Activated T-helper 1 cell treated with anti-CD3 and anti-CD28 coated beads, Interleukin-12 subunit alpha, Interleukin-12 subunit beta, Interleukin-2, Interleukin-4 antibody, amounts not matched to agents 30 ng/mL and 10 ng/mL and 1 ng/mL, durations not matched to agents 14 hours and 24 hours and 36 hours (primary cell): ENCODE measurements around the gene MAP3K6. TPM values are rescaled to one million over a fixed set of nuclear protein-coding genes. Genes with fewer than 3 reads are reported as not detected.

Experiments used
- DNase-seq: peaks from one replicate; pipeline ENCODE4 v3.0.0; 2021; ENCODE audit warnings: low spot score
- H3K27ac Mint-ChIP-seq: one replicate; pipeline ENCODE4 v1.8.0; 2021; ENCODE audit warnings: mild to moderate bottlenecking, mixed read lengths
- H3K27me3 Mint-ChIP-seq: one replicate; pipeline ENCODE4 v1.8.0; 2022; ENCODE audit warnings: mild to moderate bottlenecking, moderate library complexity, mixed read lengths; ENCODE audit not compliant: insufficient read depth
- H3K36me3 Mint-ChIP-seq: one replicate; pipeline ENCODE4 v1.8.0; 2021; ENCODE audit warnings: low read depth, mixed read lengths
- H3K4me1 Mint-ChIP-seq: one replicate; pipeline ENCODE4 v1.8.0; 2021; ENCODE audit warnings: low read depth, mixed read lengths
- H3K4me3 Mint-ChIP-seq: one replicate; pipeline ENCODE4 v1.8.0; 2021; ENCODE audit warnings: mild to moderate bottlenecking, moderate library complexity, mixed read lengths
- H3K9me3 Mint-ChIP-seq: one replicate; pipeline ENCODE4 v1.8.0; 2021; ENCODE audit warnings: mixed read lengths
- intact Hi-C: fragments of 100-400 bp; cut with micrococcal nuclease; formaldehyde crosslinking; loops from one replicate; pipeline ENCODE4 v1.15.1; 2024
- total RNA-seq: library from RNA; stranded (reverse); gene quantifications from 2 replicates; pipeline ENCODE4 v1.2.3, GENCODE V29; 2022

Gene MAP3K6
- total RNA-seq, 1 donor from 2014 or later = 11.2 TPM

GRCh38 chr1:27365372-27366112 is 1.2 kb downstream of the MAP3K6 start:
- DNase-seq = peak; percentile 60
- peak overlapping the region; percentile 90 for H3K4me3 Mint-ChIP-seq
- H3K4me1 Mint-ChIP-seq = peaks cover 38% of the 10 kb centered on the region
- H3K36me3 Mint-ChIP-seq = no peaks in the 10 kb centered on the region
- no peaks in the 10 kb centered on the region for H3K27me3 Mint-ChIP-seq
- no peaks in the 10 kb centered on the region for H3K9me3 Mint-ChIP-seq
- intact Hi-C loops = loop anchor here (1.0 to 2.0 kb wide), 6 partner anchors 8 to 444 kb away; partner anchors contain the start of genes CD164L2, GPR3, NUDC and STX12
- peak overlapping the region; percentile 86 for H3K27ac Mint-ChIP-seq

GRCh38 chr1:27364696-27365371 is 1.9 kb downstream of the MAP3K6 start:
- no peak for DNase-seq
- Mint-ChIP-seq H3K4me3 (peak overlapping the region; percentile 90), H3K27ac (peak overlapping the region; percentile 86), H3K36me3 (no peaks in the 10 kb centered on the region), H3K9me3 (no peaks in the 10 kb centered on the region), H3K27me3 (no peaks in the 10 kb centered on the region), H3K4me1 (peaks cover 39% of the 10 kb centered on the region)
- intact Hi-C loops = loop anchor here (1.0 to 2.0 kb wide), 5 partner anchors 8 to 408 kb away; partner anchors contain the start of genes CD164L2, GPR3, STX12 and TMEM222

- no peaks in the 10 kb centered on the region for H3K9me3 Mint-ChIP-seq
- intact Hi-C loops = loop anchor here (2.0 kb wide), 1 partner anchor 409 kb away; the partner anchor contains the start of gene STX12
- H3K27ac Mint-ChIP-seq = peak overlapping the region; percentile 14
- DNase-seq = no peak
- H3K4me1 Mint-ChIP-seq = peaks cover 39% of the 10 kb centered on the region
- no peaks in the 10 kb centered on the region for H3K27me3 Mint-ChIP-seq
- H3K36me3 Mint-ChIP-seq = no peaks in the 10 kb centered on the region
- H3K4me3 Mint-ChIP-seq = peak overlapping the region; percentile 37
These were observed 2.7 kb downstream of the MAP3K6 start for GRCh38 chr1:27363766-27364695.

GRCh38 chr1:27361553-27361952 is 5.2 kb downstream of the MAP3K6 start:
- Mint-ChIP-seq H3K36me3 (no peaks in the 10 kb centered on the region), H3K9me3 (no peaks in the 10 kb centered on the region), H3K4me1 (peaks cover 29% of the 10 kb centered on the region), H3K27ac (no peak overlapping the region), H3K27me3 (no peaks in the 10 kb centered on the region), H3K4me3 (no peak overlapping the region)
- DNase-seq = no peak
- intact Hi-C loops = no loop called here

- H3K9me3 Mint-ChIP-seq = no peaks in the 10 kb centered on the region
- peak overlapping the region; percentile 82 for H3K4me3 Mint-ChIP-seq
- intact Hi-C loops = no loop called here
- H3K4me1 Mint-ChIP-seq = peaks cover 29% of the 10 kb centered on the region
- no peaks in the 10 kb centered on the region for H3K36me3 Mint-ChIP-seq
- no peak for DNase-seq
- H3K27ac Mint-ChIP-seq = no peak overlapping the region
- no peaks in the 10 kb centered on the region for H3K27me3 Mint-ChIP-seq
These were observed 5.7 kb downstream of the MAP3K6 start for GRCh38 chr1:27361044-27361402.

- peak overlapping the region; percentile 82 for H3K4me3 Mint-ChIP-seq
- no peaks in the 10 kb centered on the region for H3K27me3 Mint-ChIP-seq
- intact Hi-C loops = no loop called here
- no peaks in the 10 kb centered on the region for H3K36me3 Mint-ChIP-seq
- H3K27ac Mint-ChIP-seq = peak overlapping the region; percentile 33
- peak; percentile 47 for DNase-seq
- no peaks in the 10 kb centered on the region for H3K9me3 Mint-ChIP-seq
- peaks cover 28% of the 10 kb centered on the region for H3K4me1 Mint-ChIP-seq
These were observed 6.4 kb downstream of the MAP3K6 start for GRCh38 chr1:27360159-27361043.

- DNase-seq = no peak
- H3K4me3 Mint-ChIP-seq = peak overlapping the region; percentile 82
- no peaks in the 10 kb centered on the region for H3K36me3 Mint-ChIP-seq
- H3K4me1 Mint-ChIP-seq = peaks cover 23% of the 10 kb centered on the region
- no peaks in the 10 kb centered on the region for H3K9me3 Mint-ChIP-seq
- H3K27me3 Mint-ChIP-seq = no peaks in the 10 kb centered on the region
- intact Hi-C loops = no loop called here
- H3K27ac Mint-ChIP-seq = peak overlapping the region; percentile 33
These were observed 7.0 kb downstream of the MAP3K6 start for GRCh38 chr1:27359822-27360158.

GRCh38 chr1:27358928-27359313 is 7.8 kb downstream of the MAP3K6 start:
- Mint-ChIP-seq H3K4me3 (no peak overlapping the region), H3K4me1 (peaks cover 22% of the 10 kb centered on the region), H3K27ac (peak overlapping the region; percentile 13), H3K27me3 (no peaks in the 10 kb centered on the region), H3K36me3 (no peaks in the 10 kb centered on the region), H3K9me3 (no peaks in the 10 kb centered on the region)
- intact Hi-C loops = no loop called here
- DNase-seq = no peak

GRCh38 chr1:27358038-27358927 is 8.5 kb downstream of the MAP3K6 start:
- Mint-ChIP-seq H3K4me1 (peaks cover 22% of the 10 kb centered on the region), H3K36me3 (no peaks in the 10 kb centered on the region), H3K4me3 (peak overlapping the region; percentile 58), H3K27me3 (no peaks in the 10 kb centered on the region), H3K9me3 (no peaks in the 10 kb centered on the region), H3K27ac (no peak overlapping the region)
- no peak for DNase-seq
- intact Hi-C loops = no loop called here

- Mint-ChIP-seq H3K4me3 (peak overlapping the region; percentile 58), H3K27ac (peak overlapping the region; percentile 74), H3K27me3 (no peaks in the 10 kb centered on the region), H3K4me1 (peaks cover 22% of the 10 kb centered on the region), H3K36me3 (no peaks in the 10 kb centered on the region), H3K9me3 (no peaks in the 10 kb centered on the region)
- intact Hi-C loops = loop anchor here (1.0 to 2.0 kb wide), 6 partner anchors 8 to 57 kb away; partner anchors contain the start of genes SYTL1 and TMEM222
- peak; percentile 73 for DNase-seq
These were observed 9.3 kb downstream of the MAP3K6 start for GRCh38 chr1:27357281-27358037.
